GM19025 (cell line): Measurements from ENCODE around the gene CREBL2.
"Not testable (repeated sequence)": the region's sequence is repeated elsewhere in the genome, so short reads cannot be mapped to it uniquely, and the experiment has no call there.

Experiments used
- ATAC-seq: cut with Tn5 transposase; IDR thresholded peaks from one replicate; pipeline ENCODE4 v1.9.1; 2021; ENCODE audit warnings: mild to moderate bottlenecking, low read depth, moderate library complexity; ENCODE audit not compliant: unreplicated experiment

Gene CREBL2

GRCh38 chr12:12595929-12596328, 15.7 kb upstream of the CREBL2 start:
- not testable (repeated sequence) for ATAC-seq

GRCh38 chr12:12596598-12596997, 15.1 kb upstream of the CREBL2 start:
- ATAC-seq, result not testable (repeated sequence)

- ATAC-seq, result no peak
Observed at GRCh38 chr12:12598864-12599263, 12.8 kb upstream of the CREBL2 start.

- no peak for ATAC-seq
Observed at GRCh38 chr12:12599750-12600643, 11.7 kb upstream of the CREBL2 start.

- ATAC-seq, result no peak
Observed at GRCh38 chr12:12600659-12601058, 11.0 kb upstream of the CREBL2 start.

- no peak for ATAC-seq
Observed at GRCh38 chr12:12604740-12605139, 6.9 kb upstream of the CREBL2 start.

- ATAC-seq, result peak; percentile 32
Observed at GRCh38 chr12:12606781-12607589, 4.7 kb upstream of the CREBL2 start.

GRCh38 chr12:12608557-12608957, 3.1 kb upstream of the CREBL2 start:
- no peak for ATAC-seq

- no peak for ATAC-seq
Observed at GRCh38 chr12:12609692-12610091, 2.0 kb upstream of the CREBL2 start.

- ATAC-seq, result no peak
Observed at GRCh38 chr12:12610711-12611110, 965 bp upstream of the CREBL2 start.

- no peak for ATAC-seq
Observed at GRCh38 chr12:12612358-12612757, 682 bp downstream of the CREBL2 start.

- ATAC-seq, result no peak
Observed at GRCh38 chr12:12613344-12613743, 1.7 kb downstream of the CREBL2 start.

GRCh38 chr12:12614342-12614741, 2.7 kb downstream of the CREBL2 start:
- no peak for ATAC-seq

- ATAC-seq, result no peak
Observed at GRCh38 chr12:12616512-12617310, 5.0 kb downstream of the CREBL2 start.

GRCh38 chr12:12618064-12618463, 6.4 kb downstream of the CREBL2 start:
- not testable (repeated sequence) for ATAC-seq

- no peak for ATAC-seq
Observed at GRCh38 chr12:12620730-12621315, 9.1 kb downstream of the CREBL2 start.

GRCh38 chr12:12622418-12622817, 10.7 kb downstream of the CREBL2 start:
- ATAC-seq, result no peak

- ATAC-seq, result no peak
Observed at GRCh38 chr12:12624498-12624992, 12.9 kb downstream of the CREBL2 start.

- ATAC-seq, result no peak
Observed at GRCh38 chr12:12626471-12626870, 14.8 kb downstream of the CREBL2 start.

- ATAC-seq, result no peak
Observed at GRCh38 chr12:12627308-12627827, 15.7 kb downstream of the CREBL2 start.
